DOHH2 (cell line): ENCODE results near the gene RBFOX2.

Experiments used
- H3F3A ChIP-seq: fragments of 200-600 bp; sonication (generic), shearing (Covaris generic); 2 replicates; pipeline ENCODE4 v1.6.0; 2016; ENCODE audit warnings: antibody characterized with exemption, mild to moderate bottlenecking; ENCODE audit not compliant: control insufficient read depth, insufficient read depth
- H3K27ac ChIP-seq: fragments of 200-600 bp; sonication (generic); 2 replicates; pipeline ENCODE4 v1.5.1; 2014; ENCODE audit warnings: low read depth, mild to moderate bottlenecking, low read length, moderate library complexity
- H3K27me3 ChIP-seq: fragments of 200-600 bp; sonication (generic); 2 replicates; pipeline ENCODE4 v1.6.1; 2014; ENCODE audit warnings: mild to moderate bottlenecking, low read length, mixed read lengths; ENCODE audit not compliant: control insufficient read depth
- H3K36me3 ChIP-seq: fragments of 200-600 bp; sonication (generic); 2 replicates; pipeline ENCODE4 v1.6.1; 2014; ENCODE audit warnings: mild to moderate bottlenecking, low read length, moderate library complexity, mixed read lengths; ENCODE audit not compliant: control insufficient read depth
- H3K4me1 ChIP-seq: fragments of 200-600 bp; sonication (generic); 2 replicates; pipeline ENCODE4 v1.6.1; 2014; ENCODE audit warnings: mild to moderate bottlenecking, low read length, mixed read lengths; ENCODE audit not compliant: control insufficient read depth
- H3K4me2 ChIP-seq: fragments of 200-600 bp; sonication (generic); 2 replicates; pipeline ENCODE4 v1.6.0; 2014; ENCODE audit warnings: mild to moderate bottlenecking, low read length, moderate library complexity
- H3K4me3 ChIP-seq: fragments of 200-600 bp; sonication (generic); 2 replicates; pipeline ENCODE4 v1.5.1; 2014; ENCODE audit warnings: mild to moderate bottlenecking, low read length, mixed read lengths
- H3K79me2 ChIP-seq: fragments of 200-600 bp; sonication (generic); 2 replicates; pipeline ENCODE4 v1.6.1; 2014; ENCODE audit warnings: mild to moderate bottlenecking, low read length, mixed read lengths; ENCODE audit not compliant: control insufficient read depth
- H3K9me2 ChIP-seq: fragments of 200-600 bp; sonication (generic); replicated peaks from 2 replicates; pipeline ENCODE4 v1.6.1; 2014; ENCODE audit warnings: mild to moderate bottlenecking, low read length, mixed read lengths; ENCODE audit not compliant: control insufficient read depth
- H3K9me3 ChIP-seq: fragments of 200-600 bp; sonication (generic); 2 replicates; pipeline ENCODE4 v1.6.1; 2014; ENCODE audit warnings: antibody characterized with exemption, low read length, mixed read lengths; ENCODE audit not compliant: control insufficient read depth, insufficient read depth
- H4K20me1 ChIP-seq: fragments of 200-600 bp; sonication (generic); 2 replicates; pipeline ENCODE4 v1.6.0; 2014; ENCODE audit warnings: low read depth, mild to moderate bottlenecking, antibody characterized with exemption, low read length, moderate library complexity; ENCODE audit not compliant: control insufficient read depth, insufficient read depth
- CTCF ChIP-seq: fragments of 200-600 bp; sonication (generic); IDR thresholded peaks from one replicate; pipeline ENCODE4 v1.5.1; 2014; ENCODE audit warnings: antibody characterized with exemption, mild to moderate bottlenecking, low read depth, low read length; ENCODE audit not compliant: poor library complexity, severe bottlenecking
- EZH2phosphoT487 ChIP-seq: fragments of 200-600 bp; sonication (generic); IDR thresholded peaks from 2 replicates; pipeline ENCODE4 v1.6.1; 2017; ENCODE audit warnings: borderline replicate concordance, mild to moderate bottlenecking, antibody characterized with exemption, low read length, moderate library complexity, mixed read lengths

RBFOX2 gene

DNA sequence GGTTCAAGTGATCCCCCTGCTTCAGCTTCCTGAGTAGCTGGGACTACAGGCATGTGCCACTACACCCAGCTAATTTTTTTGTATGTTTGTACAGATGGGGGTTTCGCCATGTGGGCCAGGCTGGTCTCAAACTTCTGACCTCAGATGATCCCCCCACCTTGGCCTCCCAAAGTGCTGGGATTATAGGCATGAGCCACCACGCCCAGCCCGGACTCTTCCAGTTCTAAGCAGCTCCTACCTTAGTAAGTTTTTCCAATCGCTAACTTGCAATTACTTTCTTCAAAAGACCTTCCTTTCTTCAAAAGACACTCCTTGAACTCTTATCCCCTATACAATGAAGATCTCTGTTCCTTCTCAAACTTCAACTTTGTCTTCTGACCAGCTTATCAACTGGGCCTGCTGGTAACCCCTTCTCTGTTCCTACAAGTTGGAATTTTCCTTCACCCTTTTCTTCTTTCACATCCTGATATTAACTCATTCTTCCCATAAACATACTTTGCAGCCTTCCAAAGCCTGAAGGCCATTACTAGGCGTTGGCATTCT is 25.8 kb downstream of the RBFOX2 start:
- Histone ChIP-seq H3K27me3 (no peaks in the 10 kb centered on the region), H3K9me3 (no peaks in the 10 kb centered on the region), H4K20me1 (no peaks in the 10 kb centered on the region), H3K4me3 (no peak overlapping the region), H3F3A (no peaks in the 10 kb centered on the region), H3K4me1 (peaks cover 10% of the 10 kb centered on the region), H3K36me3 (peaks cover 4% of the 10 kb centered on the region), H3K4me2 (no peak overlapping the region), H3K27ac (no peak overlapping the region), H3K79me2 (peaks cover 95% of the 10 kb centered on the region), H3K9me2 (no peaks in the 10 kb centered on the region)
- TF ChIP-seq CTCF = no peak
- no peak for TF ChIP-seq EZH2phosphoT487

DNA sequence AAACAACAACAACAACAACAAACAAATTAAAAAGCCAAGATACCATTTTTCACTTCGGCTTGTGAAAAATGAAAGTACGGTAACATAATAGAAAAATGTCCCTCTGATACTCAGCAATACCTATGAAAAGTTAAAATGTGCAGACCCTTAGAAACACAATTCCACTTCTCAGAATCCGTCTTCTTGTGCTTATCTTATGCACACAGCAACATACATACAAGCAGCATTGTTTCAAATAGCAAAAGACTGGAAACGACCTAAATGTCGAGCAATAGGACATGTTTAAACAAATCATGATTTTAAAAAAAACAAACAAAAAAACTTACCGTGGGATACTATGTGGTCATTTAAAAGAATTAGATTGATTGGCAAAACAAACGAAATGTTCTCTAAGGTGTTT is 26.5 kb downstream of the RBFOX2 start:
- Histone ChIP-seq H4K20me1 (no peaks in the 10 kb centered on the region), H3K36me3 (peaks cover 4% of the 10 kb centered on the region), H3K27ac (no peak overlapping the region), H3K4me2 (no peak overlapping the region), H3K9me3 (no peaks in the 10 kb centered on the region), H3K27me3 (no peaks in the 10 kb centered on the region), H3F3A (no peaks in the 10 kb centered on the region), H3K4me1 (peaks cover 15% of the 10 kb centered on the region), H3K4me3 (no peak overlapping the region), H3K9me2 (no peaks in the 10 kb centered on the region), H3K79me2 (peaks cover 95% of the 10 kb centered on the region)
- no peak for TF ChIP-seq CTCF
- TF ChIP-seq EZH2phosphoT487 = no peak

GRCh38 chr22:35998748-35999147 is 29.9 kb downstream of the RBFOX2 start:
- peaks cover 88% of the 10 kb centered on the region for H3K79me2 ChIP-seq

More at GRCh38 chr22:35998748-35999147, 29.9 kb downstream of the RBFOX2 start:
- Histone ChIP-seq H3F3A (no peaks in the 10 kb centered on the region), H3K4me2 (no peak overlapping the region), H3K27ac (no peak overlapping the region), H3K27me3 (no peaks in the 10 kb centered on the region), H3K4me1 (peaks cover 30% of the 10 kb centered on the region), H3K36me3 (peaks cover 13% of the 10 kb centered on the region), H4K20me1 (no peaks in the 10 kb centered on the region), H3K4me3 (no peak overlapping the region), H3K9me2 (no peaks in the 10 kb centered on the region), H3K9me3 (no peaks in the 10 kb centered on the region)
- TF ChIP-seq EZH2phosphoT487 (no peak), CTCF (no peak)
